HCT116 (cell line): ENCODE data around the gene RMI2.

Experiments used
- CEBPB ChIP-seq: IDR thresholded peaks from 2 replicates; pipeline ENCODE4 v1.6.1; 2012; ENCODE audit warnings: low read depth
- CTCF ChIP-seq, 3 experiments: fragments of 200-600 bp in 1 of 3; sonication (generic) in 1 of 3; IDR thresholded peaks in 2 of 3; conservative IDR thresholded peaks in 1 of 3; 2 replicates each; pipeline ENCODE4 v1.5.1; 2012 to 2017; ENCODE audit warnings: low read depth in 2 of 3, low read length in 2 of 3, antibody characterized with exemption in 1 of 3, borderline replicate concordance in 1 of 3, control low read depth in 1 of 3, mild to moderate bottlenecking in 1 of 3, mixed read lengths in 1 of 3, mixed run types in 1 of 3, moderate library complexity in 1 of 3; ENCODE audit not compliant: insufficient read depth in 1 of 3
- EZH2phosphoT487 ChIP-seq: fragments of 200-600 bp; IDR thresholded peaks from 2 replicates; pipeline ENCODE4 v1.6.1; 2018; ENCODE audit warnings: antibody characterized with exemption, borderline replicate concordance
- FOSL1 ChIP-seq: IDR thresholded peaks from 2 replicates; pipeline ENCODE4 v1.6.1; 2012; ENCODE audit warnings: low read depth
- JUND ChIP-seq: IDR thresholded peaks from 2 replicates; pipeline ENCODE4 v1.6.1; 2012
- MAX ChIP-seq: IDR thresholded peaks from 2 replicates; pipeline ENCODE4 v1.6.1; 2012
- POLR2A ChIP-seq: IDR thresholded peaks from 2 replicates; pipeline ENCODE4 v1.7.0; 2011; ENCODE audit warnings: borderline replicate concordance; ENCODE audit not compliant: insufficient read depth, insufficient read length; ENCODE audit errors: extremely low read depth
- POLR2AphosphoS5 ChIP-seq: IDR thresholded peaks from 2 replicates; pipeline ENCODE4 v1.6.1; 2011; ENCODE audit warnings: mild to moderate bottlenecking, low read depth, low read length, moderate library complexity
- SIN3A ChIP-seq: IDR thresholded peaks from 2 replicates; pipeline ENCODE4 v1.6.1; 2012; ENCODE audit warnings: low read depth
- SP1 ChIP-seq: IDR thresholded peaks from 2 replicates; pipeline ENCODE4 v1.6.1; 2012; ENCODE audit warnings: low read depth
- YY1 ChIP-seq: IDR thresholded peaks from 2 replicates; pipeline ENCODE4 v1.6.1; 2011; ENCODE audit warnings: low read length, low read depth, moderate library complexity, mild to moderate bottlenecking; ENCODE audit not compliant: insufficient replicate concordance; ENCODE audit errors: extremely low read depth
- ZBTB33 ChIP-seq: IDR thresholded peaks from 2 replicates; pipeline ENCODE4 v1.6.1; 2011; ENCODE audit warnings: mild to moderate bottlenecking, low read length, moderate library complexity; ENCODE audit not compliant: insufficient replicate concordance; ENCODE audit errors: extremely low read depth
- ZFX ChIP-seq: fragments of 450-650 bp; IDR thresholded peaks from 2 replicates; pipeline ENCODE4 v1.6.1; 2017

GRCh38 chr16:11326084-11326736 lies 19.0 kb upstream of the RMI2 start:
- TF ChIP-seq SP1 (no peak), POLR2A (no peak), CTCF (IDR thresholded peaks at IDR 0.05 in 2 of 3, conservative IDR thresholded peaks at IDR 0.05 in 1 of 3; ENCODE audit: borderline replicate concordance in 1 of 3, insufficient read depth in 1 of 3, low read depth in 2 of 3, low read length in 2 of 3) (no peak), JUND (no peak), MAX (no peak), SIN3A (no peak), EZH2phosphoT487 (no peak), ZFX (no peak), CEBPB (no peak), YY1 (no peak), POLR2AphosphoS5 (no peak), ZBTB33 (no peak), FOSL1 (no peak)
